Smooth muscle cell (in vitro differentiated cells): Measurements from ENCODE around the gene PLSCR5. TPM values are rescaled to one million over a fixed set of nuclear protein-coding genes. Genes with fewer than 3 reads are reported as not detected.

ENCODE experiments used
- DNase-seq: peaks from one replicate; lab custom pipeline; 2025; ENCODE audit not compliant: unreplicated experiment; lab: John Stamatoyannopoulos, UW
- H2AFZ ChIP-seq: fragments of 200-600 bp; sonication (generic); 2 replicates; pipeline ENCODE4 v1.6.0; 2016; ENCODE audit warnings: antibody characterized with exemption, low read depth, mild to moderate bottlenecking
- H3F3A ChIP-seq: fragments of 200-600 bp; sonication (generic); 2 replicates; pipeline ENCODE4 v1.6.0; 2017; ENCODE audit warnings: antibody characterized with exemption, low read depth
- H3K27ac ChIP-seq: fragments of 200-600 bp; sonication (generic); 2 replicates; pipeline ENCODE4 v1.5.1; 2016; ENCODE audit warnings: low read depth, mild to moderate bottlenecking
- H3K27me3 ChIP-seq: fragments of 200-600 bp; sonication (generic); 2 replicates; pipeline ENCODE4 v1.6.1; 2016; ENCODE audit warnings: low read depth, mild to moderate bottlenecking
- H3K36me3 ChIP-seq: fragments of 200-600 bp; sonication (generic); 2 replicates; pipeline ENCODE4 v1.5.1; 2016; ENCODE audit warnings: low read depth
- H3K4me1 ChIP-seq: fragments of 200-600 bp; sonication (generic); 2 replicates; pipeline ENCODE4 v1.5.1; 2016; ENCODE audit warnings: low read depth
- H3K4me2 ChIP-seq: fragments of 200-600 bp; sonication (generic); 2 replicates; pipeline ENCODE4 v1.6.0; 2016; ENCODE audit warnings: mild to moderate bottlenecking
- H3K4me3 ChIP-seq: fragments of 200-600 bp; sonication (generic); 2 replicates; pipeline ENCODE4 v1.5.1; 2016; ENCODE audit warnings: mild to moderate bottlenecking
- H3K79me2 ChIP-seq: fragments of 200-600 bp; sonication (generic); 2 replicates; pipeline ENCODE4 v1.6.0; 2016; ENCODE audit warnings: low read depth, mild to moderate bottlenecking
- H3K9ac ChIP-seq: fragments of 200-600 bp; sonication (generic); 2 replicates; pipeline ENCODE4 v1.6.0; 2016; ENCODE audit warnings: low read depth
- H3K9me3 ChIP-seq: fragments of 200-600 bp; sonication (generic); replicated peaks from 2 replicates; pipeline ENCODE4 v1.5.1; 2016; ENCODE audit warnings: low read depth
- H4K20me1 ChIP-seq: fragments of 200-600 bp; sonication (generic); 2 replicates; pipeline ENCODE4 v1.6.0; 2016; ENCODE audit warnings: low read depth
- CTCF ChIP-seq: fragments of 200-600 bp; sonication (generic); IDR thresholded peaks from 2 replicates; pipeline ENCODE4 v1.5.1; 2017; ENCODE audit warnings: borderline replicate concordance, mild to moderate bottlenecking, antibody characterized with exemption; ENCODE audit not compliant: insufficient read depth, poor library complexity, severe bottlenecking
- WGBS: methylation state at CpG from one replicate; pipeline ENCODE4 v1.1.7; 2016; ENCODE audit warnings: low lambda C conversion rate; 5-methylcytosine and 5-hydroxymethylcytosine counted together
- polyA plus RNA-seq: library from polyadenylated mRNA; unstranded; fragments of >200 nt; fragmentation: Nextera tagmentation; extraction: Ambion mirVana; gene quantifications from 2 replicates; pipeline ENCODE4 v1.2.1, GENCODE V29; 2016
- total RNA-seq: library from RNA; depleted of rRNA; stranded (reverse); fragments of >200 nt; gene quantifications from 2 replicates; pipeline ENCODE4 v1.2.3, GENCODE V29; 2014

The PLSCR5 gene, protein sequence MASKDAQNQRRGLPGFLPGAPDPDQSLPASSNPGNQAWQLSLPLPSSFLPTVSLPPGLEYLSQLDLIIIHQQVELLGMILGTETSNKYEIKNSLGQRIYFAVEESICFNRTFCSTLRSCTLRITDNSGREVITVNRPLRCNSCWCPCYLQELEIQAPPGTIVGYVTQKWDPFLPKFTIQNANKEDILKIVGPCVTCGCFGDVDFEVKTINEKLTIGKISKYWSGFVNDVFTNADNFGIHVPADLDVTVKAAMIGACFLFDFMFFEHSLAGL
- total RNA-seq (0.27 and 0.49 TPM in 2 replicates), polyA plus RNA-seq (0.51 TPM in 1 of 2 replicates, not detected in the other)

DNA sequence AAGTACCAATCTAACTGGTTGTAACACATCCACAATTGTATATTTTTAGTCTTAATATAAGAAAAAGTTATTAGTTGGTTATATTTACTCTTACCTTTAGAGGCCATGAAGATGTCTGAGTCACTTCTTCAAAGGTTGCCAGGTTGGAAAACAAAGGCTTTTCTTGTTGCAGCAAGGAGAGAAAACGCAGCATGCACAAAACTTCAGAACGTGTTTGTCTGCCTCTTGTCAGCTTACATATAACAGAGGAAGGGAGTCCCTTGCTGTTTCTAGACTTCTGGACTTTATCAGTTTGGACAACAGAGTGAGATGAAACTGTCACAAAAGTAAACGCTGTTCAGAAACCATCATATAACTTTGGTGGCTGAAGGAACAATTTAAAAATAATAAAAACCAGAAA, at the start of gene PLSCR5:
PLSCR5 (minus strand) TSS at position 241 of the 400 bp plus-strand sequence; CDS start at position 107, 134 bp downstream.
- no peak within 1 kb of the TSS for H3K4me3 ChIP-seq
- 1% methylated on average over 3 of the region's 3 CpGs for WGBS
- no peak for TF ChIP-seq CTCF
- no peaks in the 10 kb centered on the region for H3K36me3 ChIP-seq
- no peaks in the 10 kb centered on the region for H3K4me1 ChIP-seq
- no peaks in the 10 kb centered on the region for H3K79me2 ChIP-seq
- no peak within 1 kb of the TSS for H3K9ac ChIP-seq
- no peaks in the 10 kb centered on the region for H3F3A ChIP-seq
- H3K9me3 ChIP-seq, result no peaks in the 10 kb centered on the region
- H3K27ac ChIP-seq, result peak within 1 kb of the TSS; percentile 62
- H4K20me1 ChIP-seq, result no peaks in the 10 kb centered on the region
- H3K27me3 ChIP-seq, result no peaks in the 10 kb centered on the region
- H3K4me2 ChIP-seq, result peak within 1 kb of the TSS; percentile 36
- no peak for DNase-seq
- peak within 1 kb of the TSS; percentile 71 for H2AFZ ChIP-seq

GRCh38 chr3:146653978-146654377, 48.8 kb upstream of the PLSCR5 start:
- Histone ChIP-seq H3K9me3 (no peaks in the 10 kb centered on the region), H3K4me1 (no peaks in the 10 kb centered on the region), H3K27me3 (no peaks in the 10 kb centered on the region), H3K4me3 (no peak overlapping the region), H3K79me2 (no peaks in the 10 kb centered on the region), H3F3A (no peaks in the 10 kb centered on the region), H3K4me2 (no peak overlapping the region), H2AFZ (no peak overlapping the region), H4K20me1 (no peaks in the 10 kb centered on the region), H3K36me3 (no peaks in the 10 kb centered on the region), H3K9ac (no peak overlapping the region), H3K27ac (no peak overlapping the region)
- TF ChIP-seq CTCF, result no peak
- DNase-seq, result no peak
- 66% methylated on average over 3 of the region's 3 CpGs for WGBS

DNA sequence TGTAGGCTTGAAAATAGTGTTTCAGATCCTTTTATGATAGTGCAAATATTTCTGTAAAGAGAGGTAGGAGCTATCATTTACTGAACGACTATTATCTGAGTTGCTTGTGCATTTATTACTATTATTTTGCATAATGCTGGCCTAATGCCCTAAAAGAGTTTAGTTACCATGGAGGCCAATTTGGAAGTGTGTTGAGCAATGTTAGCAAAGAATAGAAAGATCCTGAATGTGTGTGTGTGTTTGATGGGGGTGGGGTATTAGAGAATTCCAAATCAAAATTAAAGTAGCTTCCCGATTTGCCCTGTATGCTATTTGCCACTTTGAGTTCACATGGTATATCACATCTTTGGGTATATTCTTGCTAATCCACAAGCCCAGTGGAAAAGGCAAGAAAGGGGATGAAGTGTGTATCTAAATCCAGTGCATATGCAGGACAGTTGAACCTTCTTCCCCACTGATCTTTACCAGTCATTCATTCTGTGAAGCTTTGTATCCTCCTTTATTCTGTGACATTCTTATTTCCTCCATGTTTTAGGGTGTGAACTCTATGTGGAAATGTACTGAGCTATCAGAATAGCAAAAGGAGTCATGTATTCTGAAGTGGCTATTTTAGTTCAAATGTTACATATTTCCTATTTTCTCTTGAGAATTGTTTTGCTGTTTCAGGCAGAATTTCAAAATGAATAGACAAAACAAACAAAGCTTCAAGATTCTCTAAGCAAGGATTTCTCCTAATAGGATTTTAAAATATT, 45.7 kb upstream of the PLSCR5 start:
- no peaks in the 10 kb centered on the region for H3K36me3 ChIP-seq
- peak overlapping the region; percentile 36 for H2AFZ ChIP-seq
- no peak overlapping the region for H3K27ac ChIP-seq
- H3K9ac ChIP-seq, result no peak overlapping the region
- H3K27me3 ChIP-seq, result no peaks in the 10 kb centered on the region
- H3K4me3 ChIP-seq, result no peak overlapping the region
- 92% methylated on average over 2 of the region's 2 CpGs for WGBS
- TF ChIP-seq CTCF, result no peak
- H3K79me2 ChIP-seq, result no peaks in the 10 kb centered on the region
- no peaks in the 10 kb centered on the region for H4K20me1 ChIP-seq
- no peaks in the 10 kb centered on the region for H3K9me3 ChIP-seq
- DNase-seq, result no peak
- H3K4me1 ChIP-seq, result no peaks in the 10 kb centered on the region
- no peaks in the 10 kb centered on the region for H3F3A ChIP-seq
- no peak overlapping the region for H3K4me2 ChIP-seq
